T-helper 1 cell treated with Interleukin-12 subunit alpha and Interleukin-12 subunit beta and Interleukin-4 antibody, amounts not matched to agents 30 ng/mL and 1 ng/mL, for 36 hours (primary cell): Measurements from ENCODE around the gene GOLGA5. TPM values are rescaled to one million over a fixed set of nuclear protein-coding genes. Genes with fewer than 3 reads are reported as not detected.
"Not testable (repeated sequence)": the region's sequence is repeated elsewhere in the genome, so short reads cannot be mapped to it uniquely, and the experiment has no call there.

ENCODE experiments used
- intact Hi-C: fragments of 100-400 bp; cut with micrococcal nuclease; formaldehyde crosslinking; loops from one replicate; pipeline ENCODE4 v1.15.1; 2024
- total RNA-seq: library from RNA; stranded (reverse); gene quantifications from 2 replicates; pipeline ENCODE4 v1.2.3, GENCODE V29; 2022

The GOLGA5 gene
- total RNA-seq, 1 donor from 2014 or later = 23.5 TPM

- intact Hi-C loops = not testable (repeated sequence)
These were observed 25.8 kb downstream of the GOLGA5 start for GRCh38 chr14:92819680-92820535.

- intact Hi-C loops = not testable (repeated sequence)
These were observed 26.4 kb downstream of the GOLGA5 start for GRCh38 chr14:92820536-92820840.

GRCh38 chr14:92830902-92831301, 36.8 kb downstream of the GOLGA5 start:
- intact Hi-C loops = no loop called here

DNA sequence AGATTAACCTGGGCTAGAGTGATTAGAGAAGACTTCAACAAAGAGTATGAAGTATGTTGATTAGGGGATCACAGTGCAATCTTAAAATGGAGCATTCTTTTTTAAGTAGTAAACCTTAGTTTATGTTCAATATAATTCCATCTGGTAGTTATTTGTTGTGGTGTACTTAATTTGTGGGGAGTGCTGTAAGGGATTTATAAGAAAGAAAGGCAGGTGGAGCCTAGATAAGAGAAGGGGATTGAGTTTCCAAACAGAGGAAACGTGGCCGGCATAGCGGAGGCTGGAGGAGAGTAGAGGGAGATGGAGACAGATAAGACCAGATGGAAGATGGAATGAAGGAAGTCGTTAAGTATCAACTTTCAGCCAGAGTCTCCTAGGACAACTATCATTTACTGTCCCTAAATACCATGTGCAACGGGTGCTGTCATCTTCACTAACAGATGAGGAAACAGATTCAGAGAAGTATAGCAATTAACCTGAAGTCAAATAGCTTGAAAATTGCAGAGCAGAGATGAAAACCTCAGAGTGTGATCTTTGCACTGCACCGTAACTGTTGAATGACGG, 38.1 kb downstream of the GOLGA5 start:
- intact Hi-C loops = no loop called here

- intact Hi-C loops = loop anchor here (10.0 kb wide), 1 partner anchor 293 kb away; no protein-coding TSS in a partner anchor
These were observed 47.8 kb downstream of the GOLGA5 start for GRCh38 chr14:92841930-92842329.

DNA sequence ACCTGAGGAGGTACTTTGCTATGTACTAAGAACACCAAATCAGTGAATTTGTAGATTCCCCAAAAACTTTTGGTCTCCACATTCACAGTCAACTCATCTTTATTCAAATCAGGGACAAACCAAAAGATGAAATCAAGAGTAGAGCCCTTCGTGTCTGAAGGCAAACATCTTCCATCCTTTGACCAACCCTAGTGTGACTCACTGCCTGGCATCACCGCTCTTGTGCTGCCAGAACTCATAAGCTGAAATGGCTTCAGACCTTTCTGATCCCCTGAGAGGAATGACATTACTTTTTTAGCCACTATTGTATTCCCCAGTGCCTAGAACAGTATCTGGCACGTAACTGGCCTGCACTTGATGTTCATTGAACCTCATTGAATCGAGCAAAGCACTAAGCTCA, 50.1 kb downstream of the GOLGA5 start:
- intact Hi-C loops = loop anchor here (10.0 kb wide), 1 partner anchor 291 kb away; no protein-coding TSS in a partner anchor

- intact Hi-C loops = loop anchor here (10.0 kb wide), 1 partner anchor 288 kb away; no protein-coding TSS in a partner anchor
These were observed 52.2 kb downstream of the GOLGA5 start for GRCh38 chr14:92846162-92846897.

DNA sequence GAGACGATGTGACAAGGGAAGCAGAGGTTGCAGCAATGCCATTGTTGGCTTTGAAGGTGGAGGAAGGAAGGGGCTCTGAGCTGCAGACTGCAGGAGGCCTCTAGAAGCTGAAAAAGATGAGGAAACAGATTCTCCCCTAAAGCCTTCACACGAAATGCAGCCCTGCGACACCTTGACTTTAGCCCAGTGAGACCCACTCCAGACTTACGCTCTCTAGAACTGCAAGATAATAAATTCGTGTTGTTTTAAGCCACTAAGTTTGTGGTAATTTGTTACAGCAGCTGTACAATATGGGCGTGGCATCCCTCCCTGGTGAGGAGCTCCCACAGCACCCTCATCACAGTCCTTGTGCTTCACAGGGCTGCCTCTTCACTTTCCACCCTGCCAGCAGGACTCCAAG, 53.2 kb downstream of the GOLGA5 start:
- intact Hi-C loops = loop anchor here (10.0 kb wide), 1 partner anchor 288 kb away; no protein-coding TSS in a partner anchor

- intact Hi-C loops = loop anchor here (10.0 kb wide), 1 partner anchor 287 kb away; no protein-coding TSS in a partner anchor
These were observed 53.6 kb downstream of the GOLGA5 start for GRCh38 chr14:92847749-92848148.

GRCh38 chr14:92848887-92849286, 54.8 kb downstream of the GOLGA5 start:
- intact Hi-C loops = loop anchor here (10.0 kb wide), 1 partner anchor 286 kb away; no protein-coding TSS in a partner anchor

DNA sequence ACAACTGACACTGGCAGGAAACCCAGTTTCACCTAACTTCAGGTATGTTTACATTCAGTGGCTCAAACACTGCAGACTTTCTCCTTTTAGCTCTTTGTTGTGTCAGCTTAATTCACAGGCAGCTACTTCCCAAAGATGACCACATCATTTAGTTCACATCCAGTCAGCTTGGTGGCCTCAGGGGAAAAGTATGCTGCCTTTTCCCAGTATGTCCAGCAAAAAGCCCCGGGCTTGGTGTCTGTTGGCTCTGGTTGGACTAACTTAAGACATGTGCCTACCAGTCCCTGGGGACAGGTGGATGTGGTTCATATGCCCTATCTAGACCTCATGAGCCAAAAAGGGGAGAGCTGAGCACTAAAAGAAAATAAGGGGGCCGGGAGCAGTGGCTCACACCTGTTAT, 56.4 kb downstream of the GOLGA5 start:
- intact Hi-C loops = no loop called here

DNA sequence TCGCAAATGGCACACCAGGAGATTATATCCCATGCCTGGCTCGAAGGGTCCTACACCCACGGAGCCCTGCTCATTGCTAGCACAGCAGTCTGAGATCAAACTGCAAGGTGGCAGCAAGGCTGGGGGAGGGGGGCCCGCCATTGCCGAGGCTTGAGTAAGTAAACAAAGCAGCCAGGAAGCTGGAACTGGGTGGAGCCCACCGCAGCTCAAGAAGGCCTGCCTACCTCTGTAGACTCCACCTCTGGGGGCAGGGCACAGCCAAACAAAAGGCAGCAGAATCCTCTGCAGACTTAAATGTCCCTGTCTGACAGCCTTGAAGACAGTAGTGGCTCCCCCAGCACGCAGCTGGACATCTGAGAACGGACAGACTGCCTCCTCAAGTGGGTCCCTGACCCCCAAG, 59.0 kb downstream of the GOLGA5 start:
- intact Hi-C loops = not testable (repeated sequence)

- intact Hi-C loops = no loop called here
These were observed 66.1 kb downstream of the GOLGA5 start for GRCh38 chr14:92860049-92860840.

GRCh38 chr14:92861856-92862745, 68.0 kb downstream of the GOLGA5 start:
- intact Hi-C loops = no loop called here

DNA sequence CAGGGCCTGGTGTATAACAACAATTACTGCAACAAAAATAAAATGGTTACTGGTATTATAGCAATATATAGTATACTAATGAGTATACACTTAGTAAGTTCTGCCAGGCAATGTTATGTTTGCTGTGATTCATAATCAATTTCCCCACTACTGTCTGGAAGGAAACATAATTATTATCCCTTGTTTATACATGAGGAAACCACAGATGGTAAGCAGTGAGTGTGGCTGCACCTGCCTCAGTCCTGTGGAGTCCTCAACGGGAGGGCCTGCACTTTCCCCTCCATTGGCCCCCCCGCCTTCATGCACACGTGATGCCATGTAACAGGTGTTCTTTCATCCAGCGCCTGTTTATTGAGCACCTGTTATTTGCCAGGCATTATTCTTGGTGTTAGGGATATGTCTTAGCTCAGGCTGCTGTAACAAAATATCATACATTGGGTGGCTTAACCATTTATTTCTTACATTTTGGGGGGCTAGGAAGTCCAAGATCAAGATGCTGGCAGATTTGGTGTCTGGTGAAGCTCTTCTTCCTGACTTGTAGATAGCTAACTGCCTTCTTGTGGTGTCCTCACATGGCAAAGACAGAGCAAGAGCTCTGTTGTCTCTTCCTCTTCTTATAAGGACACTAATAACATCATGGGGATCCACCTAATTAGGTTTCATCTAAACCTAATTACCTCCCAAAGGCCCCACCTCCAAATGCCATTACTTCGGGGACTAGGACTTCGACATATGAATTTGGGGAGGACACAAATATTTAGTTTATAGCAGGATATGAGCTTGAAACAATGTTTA, 69.4 kb downstream of the GOLGA5 start:
- intact Hi-C loops = no loop called here

DNA sequence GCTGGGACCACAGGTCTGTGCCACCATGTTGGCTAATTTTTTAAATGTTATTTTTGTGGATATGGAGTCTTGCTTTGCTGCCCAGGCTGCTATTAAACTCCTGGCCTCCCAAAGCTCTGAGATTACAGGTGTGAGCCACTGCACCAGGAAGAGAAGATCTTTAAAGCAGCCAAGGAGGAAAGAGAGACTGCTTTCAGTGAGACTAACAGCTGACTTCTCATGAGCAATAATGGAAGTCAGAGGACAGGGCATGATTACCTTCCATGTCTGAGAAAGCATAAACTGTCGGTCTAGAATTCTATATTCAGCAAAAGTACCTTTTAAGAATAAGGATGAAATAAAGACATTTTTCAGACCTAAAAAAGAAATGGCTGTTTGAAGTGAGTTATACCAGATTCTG, 71.6 kb downstream of the GOLGA5 start:
- intact Hi-C loops = no loop called here

DNA sequence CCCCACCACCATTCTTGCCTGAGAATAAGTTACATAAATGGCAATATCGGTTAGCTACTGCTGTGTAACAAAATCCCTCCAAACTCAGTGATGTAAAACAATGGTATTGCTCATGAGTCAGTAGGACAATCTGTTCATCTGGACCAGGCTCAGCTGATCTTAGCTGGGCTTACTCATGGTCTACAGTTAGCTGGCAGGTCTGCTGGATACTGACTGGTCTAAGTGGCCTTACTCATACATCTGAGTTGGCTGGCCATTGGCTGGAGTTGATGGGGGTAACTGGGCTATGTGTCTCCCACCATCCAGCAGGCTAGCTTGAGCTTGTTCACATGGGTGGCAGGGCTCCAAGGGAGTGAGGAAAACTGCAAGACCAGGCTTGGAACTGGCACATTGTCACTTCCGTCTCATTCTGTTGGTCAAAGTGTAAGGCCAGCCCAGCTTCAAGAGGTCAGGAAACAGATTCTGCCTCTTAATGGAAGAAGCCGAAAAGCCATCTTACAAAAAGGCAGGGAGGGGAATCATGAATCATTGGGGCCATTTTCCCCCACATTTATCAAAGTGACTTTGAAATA, 72.2 kb downstream of the GOLGA5 start:
- intact Hi-C loops = no loop called here

GRCh38 chr14:92866901-92867865, 73.1 kb downstream of the GOLGA5 start:
- intact Hi-C loops = no loop called here
